ENCODE measurements around the gene PAPOLG.

Gene PAPOLG

GRCh38 chr2:60766283-60766682 is 10.2 kb downstream of the PAPOLG start:
- H3K9me2 ChIP-seq (ENCODE audit: low read depth, low read length): no peaks in the 10 kb centered on the region
- peaks cover 95% of the 10 kb centered on the region for H3K36me3 ChIP-seq (ENCODE audit: insufficient read depth, low read length)
- no peaks in the 10 kb centered on the region for H3K79me2 ChIP-seq (ENCODE audit: insufficient read depth, low read length)
- H3K9ac ChIP-seq (ENCODE audit: low read length): no peak overlapping the region
- H3F3A ChIP-seq (ENCODE audit: insufficient read depth, low read length): no peaks in the 10 kb centered on the region
- H3K9me3 ChIP-seq (ENCODE audit: low read length): no peaks in the 10 kb centered on the region
- H3K4me1 ChIP-seq (ENCODE audit: insufficient read depth, low read length, severe bottlenecking): no peaks in the 10 kb centered on the region
- H2AFZ ChIP-seq (ENCODE audit: low read length): no peak overlapping the region
- H3K27me3 ChIP-seq (ENCODE audit: insufficient read depth, low read length): no peaks in the 10 kb centered on the region
- H3K4me2 ChIP-seq (ENCODE audit: low read length): no peak overlapping the region
- H4K20me1 ChIP-seq (ENCODE audit: insufficient read depth, low read length): no peaks in the 10 kb centered on the region
- TF ChIP-seq EZH2 (IDR thresholded peaks at IDR 0.05; ENCODE audit: borderline replicate concordance, low read length): no peak
- H3K4me3 ChIP-seq (ENCODE audit: low read depth, low read length, poor library complexity, severe bottlenecking): no peak overlapping the region
- no peak overlapping the region for H3K27ac ChIP-seq (ENCODE audit: low read depth, low read length, poor library complexity, severe bottlenecking)

- Histone ChIP-seq H3K36me3 (ENCODE audit: insufficient read depth, low read length) (peaks cover 93% of the 10 kb centered on the region), H3K4me2 (ENCODE audit: low read length) (no peak overlapping the region), H3K27ac (ENCODE audit: low read depth, low read length, poor library complexity, severe bottlenecking) (no peak overlapping the region), H4K20me1 (ENCODE audit: insufficient read depth, low read length) (no peaks in the 10 kb centered on the region), H3K9me3 (ENCODE audit: low read length) (no peaks in the 10 kb centered on the region), H3K27me3 (ENCODE audit: insufficient read depth, low read length) (no peaks in the 10 kb centered on the region), H3K9ac (ENCODE audit: low read length) (no peak overlapping the region), H3K79me2 (ENCODE audit: insufficient read depth, low read length) (no peaks in the 10 kb centered on the region), H2AFZ (ENCODE audit: low read length) (no peak overlapping the region), H3F3A (ENCODE audit: insufficient read depth, low read length) (no peaks in the 10 kb centered on the region), H3K9me2 (ENCODE audit: low read depth, low read length) (no peaks in the 10 kb centered on the region), H3K4me1 (ENCODE audit: insufficient read depth, low read length, severe bottlenecking) (no peaks in the 10 kb centered on the region), H3K4me3 (ENCODE audit: low read depth, low read length, poor library complexity, severe bottlenecking) (no peak overlapping the region)
- no peak for TF ChIP-seq EZH2 (IDR thresholded peaks at IDR 0.05; ENCODE audit: borderline replicate concordance, low read length)
- TF ChIP-seq CTCF (IDR thresholded peaks at IDR 0.05; ENCODE audit: low read length): no peak
Observed at GRCh38 chr2:60771508-60771907, 15.4 kb downstream of the PAPOLG start.

- peaks cover 92% of the 10 kb centered on the region for H3K36me3 ChIP-seq (ENCODE audit: insufficient read depth, low read length)
- no peak overlapping the region for H3K4me3 ChIP-seq (ENCODE audit: low read depth, low read length, poor library complexity, severe bottlenecking)
- H3F3A ChIP-seq (ENCODE audit: insufficient read depth, low read length): no peaks in the 10 kb centered on the region
- no peak overlapping the region for H3K4me2 ChIP-seq (ENCODE audit: low read length)
- no peaks in the 10 kb centered on the region for H3K79me2 ChIP-seq (ENCODE audit: insufficient read depth, low read length)
- no peak overlapping the region for H3K27ac ChIP-seq (ENCODE audit: low read depth, low read length, poor library complexity, severe bottlenecking)
- no peak overlapping the region for H2AFZ ChIP-seq (ENCODE audit: low read length)
- H3K9me3 ChIP-seq (ENCODE audit: low read length): no peaks in the 10 kb centered on the region
- no peaks in the 10 kb centered on the region for H3K27me3 ChIP-seq (ENCODE audit: insufficient read depth, low read length)
- TF ChIP-seq CTCF (IDR thresholded peaks at IDR 0.05; ENCODE audit: low read length): no peak
- TF ChIP-seq EZH2 (IDR thresholded peaks at IDR 0.05; ENCODE audit: borderline replicate concordance, low read length): no peak
- no peaks in the 10 kb centered on the region for H3K4me1 ChIP-seq (ENCODE audit: insufficient read depth, low read length, severe bottlenecking)
- H3K9ac ChIP-seq (ENCODE audit: low read length): no peak overlapping the region
- no peaks in the 10 kb centered on the region for H3K9me2 ChIP-seq (ENCODE audit: low read depth, low read length)
- H4K20me1 ChIP-seq (ENCODE audit: insufficient read depth, low read length): no peaks in the 10 kb centered on the region
Observed at GRCh38 chr2:60775048-60775639, 19.1 kb downstream of the PAPOLG start.

- Histone ChIP-seq H4K20me1 (ENCODE audit: insufficient read depth, low read length) (no peaks in the 10 kb centered on the region), H2AFZ (ENCODE audit: low read length) (no peak overlapping the region), H3K27ac (ENCODE audit: low read depth, low read length, poor library complexity, severe bottlenecking) (no peak overlapping the region), H3K9me3 (ENCODE audit: low read length) (no peaks in the 10 kb centered on the region), H3K4me1 (ENCODE audit: insufficient read depth, low read length, severe bottlenecking) (no peaks in the 10 kb centered on the region), H3K36me3 (ENCODE audit: insufficient read depth, low read length) (peaks cover 86% of the 10 kb centered on the region), H3K4me3 (ENCODE audit: low read depth, low read length, poor library complexity, severe bottlenecking) (no peak overlapping the region), H3K9me2 (ENCODE audit: low read depth, low read length) (no peaks in the 10 kb centered on the region), H3K4me2 (ENCODE audit: low read length) (no peak overlapping the region), H3F3A (ENCODE audit: insufficient read depth, low read length) (no peaks in the 10 kb centered on the region; the same call in 1 of the 2 replicates), H3K79me2 (ENCODE audit: insufficient read depth, low read length) (no peaks in the 10 kb centered on the region), H3K27me3 (ENCODE audit: insufficient read depth, low read length) (no peaks in the 10 kb centered on the region), H3K9ac (ENCODE audit: low read length) (no peak overlapping the region)
- TF ChIP-seq CTCF (IDR thresholded peaks at IDR 0.05; ENCODE audit: low read length): no peak
- no peak for TF ChIP-seq EZH2 (IDR thresholded peaks at IDR 0.05; ENCODE audit: borderline replicate concordance, low read length)
Observed at GRCh38 chr2:60778352-60778751, 22.3 kb downstream of the PAPOLG start.

All from OCI-LY1 (cell line).